ENCODE results near the gene TREM2.

The TREM2 gene

DNA sequence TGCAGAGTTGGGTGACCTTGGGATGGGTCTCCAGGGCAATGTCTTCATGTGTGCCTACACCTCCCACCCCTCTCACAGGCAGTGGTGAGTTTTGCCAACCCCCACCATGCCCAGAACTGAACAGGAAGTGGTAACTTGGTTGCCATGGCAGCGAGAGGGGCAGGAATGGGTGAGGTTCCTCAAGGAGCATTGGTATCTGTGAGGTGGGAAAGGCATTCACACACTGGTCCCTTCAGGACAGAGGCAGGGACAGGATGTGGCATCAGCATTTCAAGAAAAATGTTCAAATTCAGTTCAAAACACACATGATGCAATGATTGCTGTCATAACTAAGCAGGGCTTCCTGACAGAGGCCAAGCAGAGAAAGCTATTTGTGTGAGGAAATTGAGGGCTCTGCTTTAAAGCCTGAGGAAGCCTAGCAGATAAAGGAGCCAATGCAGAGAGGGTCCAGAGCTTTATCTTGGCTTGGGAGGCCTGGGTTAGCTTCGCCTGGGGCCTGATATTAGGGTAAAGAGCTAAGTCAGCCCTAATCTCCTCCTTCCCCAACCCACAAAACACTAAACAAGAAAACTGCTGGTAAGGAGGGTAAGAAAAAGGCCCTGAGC, 37.5 kb upstream of the TREM2 start:
- TF ChIP-seq, protein P1, sequence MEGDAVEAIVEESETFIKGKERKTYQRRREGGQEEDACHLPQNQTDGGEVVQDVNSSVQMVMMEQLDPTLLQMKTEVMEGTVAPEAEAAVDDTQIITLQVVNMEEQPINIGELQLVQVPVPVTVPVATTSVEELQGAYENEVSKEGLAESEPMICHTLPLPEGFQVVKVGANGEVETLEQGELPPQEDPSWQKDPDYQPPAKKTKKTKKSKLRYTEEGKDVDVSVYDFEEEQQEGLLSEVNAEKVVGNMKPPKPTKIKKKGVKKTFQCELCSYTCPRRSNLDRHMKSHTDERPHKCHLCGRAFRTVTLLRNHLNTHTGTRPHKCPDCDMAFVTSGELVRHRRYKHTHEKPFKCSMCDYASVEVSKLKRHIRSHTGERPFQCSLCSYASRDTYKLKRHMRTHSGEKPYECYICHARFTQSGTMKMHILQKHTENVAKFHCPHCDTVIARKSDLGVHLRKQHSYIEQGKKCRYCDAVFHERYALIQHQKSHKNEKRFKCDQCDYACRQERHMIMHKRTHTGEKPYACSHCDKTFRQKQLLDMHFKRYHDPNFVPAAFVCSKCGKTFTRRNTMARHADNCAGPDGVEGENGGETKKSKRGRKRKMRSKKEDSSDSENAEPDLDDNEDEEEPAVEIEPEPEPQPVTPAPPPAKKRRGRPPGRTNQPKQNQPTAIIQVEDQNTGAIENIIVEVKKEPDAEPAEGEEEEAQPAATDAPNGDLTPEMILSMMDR (conservative IDR thresholded peaks at IDR 0.05; ENCODE audit: low read length): no peak
- H3K4me3 ChIP-seq (ENCODE audit: low read length): no peak overlapping the region
- DNase-seq (ENCODE audit: low read depth): peak; percentile 69

DNA sequence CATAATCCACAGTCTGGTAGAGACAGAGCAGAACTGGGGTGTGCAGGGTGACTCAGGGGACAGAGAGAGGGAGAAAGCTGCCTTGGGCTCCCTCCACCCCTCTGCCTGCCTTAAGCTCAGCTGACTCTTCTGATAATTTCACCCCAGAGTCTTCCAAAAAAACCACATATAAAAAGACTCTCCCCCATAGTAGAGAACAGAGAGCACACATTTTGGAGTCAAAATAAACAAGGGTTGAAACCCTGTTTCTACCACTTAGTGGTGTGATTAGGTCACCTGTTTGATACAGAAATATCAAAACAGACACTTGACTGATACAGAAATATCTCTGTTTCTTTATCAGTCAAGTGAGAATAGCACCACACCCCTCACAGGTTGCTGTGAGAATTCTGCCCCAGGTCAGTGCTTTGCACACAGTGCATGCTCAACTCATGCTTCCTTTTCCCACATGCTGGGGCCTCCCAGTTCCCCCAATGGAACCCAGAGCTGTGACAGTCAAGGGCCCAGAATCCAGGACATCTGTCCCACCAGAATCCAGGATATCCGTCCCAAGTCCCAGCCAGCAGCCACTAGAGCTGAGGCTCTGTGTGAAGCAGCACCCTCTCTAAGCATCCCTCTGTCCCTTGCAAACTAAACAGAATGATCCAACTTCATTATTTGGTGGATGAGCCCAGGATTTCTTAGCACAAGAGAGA, 36.8 kb upstream of the TREM2 start:
- H3K4me3 ChIP-seq (ENCODE audit: low read length): no peak overlapping the region

DNA sequence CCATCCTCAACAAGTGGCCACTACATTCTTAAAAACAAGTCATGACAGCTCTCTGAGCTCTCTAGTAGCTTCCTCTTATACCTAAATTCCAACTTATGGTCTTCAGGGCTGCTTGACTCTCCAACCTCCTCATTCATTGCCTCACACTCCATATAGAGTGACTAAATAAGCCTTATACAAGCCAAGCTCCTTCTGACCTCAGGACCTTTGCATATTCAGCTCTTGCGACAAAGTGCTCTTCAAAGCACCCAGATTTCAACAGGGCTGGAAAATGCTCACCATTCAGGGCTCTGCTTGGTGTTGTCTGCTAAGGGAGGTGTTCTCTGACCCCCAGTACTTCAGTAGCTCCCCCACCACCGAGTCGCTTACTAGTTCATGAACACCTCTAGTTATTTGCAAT, 34.3 kb upstream of the TREM2 start:
- no peak overlapping the region for H3K4me3 ChIP-seq (ENCODE audit: low read length)
- DNase-seq (ENCODE audit: low read depth): no peak
- TF ChIP-seq, protein P1 (conservative IDR thresholded peaks at IDR 0.05; ENCODE audit: low read length): no peak

More for the DNA sequence above, 36.8 kb upstream of the TREM2 start:
- DNase-seq (ENCODE audit: low read depth): no peak
- TF ChIP-seq, protein P1 (conservative IDR thresholded peaks at IDR 0.05; ENCODE audit: low read length): no peak

DNA sequence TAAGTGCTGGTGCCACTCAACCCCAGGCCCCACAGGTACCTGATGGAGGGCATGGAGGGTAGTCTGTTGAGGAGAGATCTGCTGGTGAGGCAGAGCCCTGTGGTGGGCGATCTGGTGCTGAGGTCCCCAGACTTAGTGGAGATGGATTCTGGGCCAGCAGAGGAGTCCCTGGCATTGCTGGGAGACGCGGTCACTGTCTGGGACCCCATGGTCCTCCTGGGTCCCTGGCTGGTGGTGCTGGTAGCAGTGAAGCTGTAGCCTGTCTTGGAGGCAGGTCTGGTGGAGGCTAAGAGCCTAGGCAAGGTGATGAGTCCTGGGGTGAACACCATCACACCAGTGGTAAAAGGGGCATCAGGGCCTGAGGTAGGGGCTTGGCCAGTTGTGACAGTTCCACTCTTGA, 31.5 kb upstream of the TREM2 start:
- H3K4me3 ChIP-seq (ENCODE audit: low read length): no peak overlapping the region
- DNase-seq (ENCODE audit: low read depth): no peak
- TF ChIP-seq, protein P1 (conservative IDR thresholded peaks at IDR 0.05; ENCODE audit: low read length): no peak

DNA sequence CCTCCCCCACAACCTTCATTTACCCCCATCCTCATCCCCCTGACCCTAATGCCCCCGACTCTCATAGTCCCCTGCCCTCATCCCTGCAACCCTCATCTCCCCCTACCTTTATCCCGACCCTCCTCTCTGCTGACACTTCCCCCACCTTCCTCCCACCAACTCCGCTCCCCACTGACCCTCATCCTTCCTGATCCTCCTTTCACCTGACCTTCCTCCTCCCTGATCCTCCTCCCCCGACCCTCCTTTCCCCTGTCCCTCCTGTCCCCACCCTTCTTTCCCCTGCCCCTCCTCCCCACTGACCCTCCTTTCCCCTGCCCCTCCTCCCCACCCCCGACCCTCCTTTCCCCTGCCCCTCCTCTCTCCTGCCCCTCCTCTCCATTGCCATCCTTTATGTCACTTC, 31.0 kb upstream of the TREM2 start:
- no peak for DNase-seq (ENCODE audit: low read depth)
- H3K4me3 ChIP-seq (ENCODE audit: low read length): no peak overlapping the region
- TF ChIP-seq, protein P1 (conservative IDR thresholded peaks at IDR 0.05; ENCODE audit: low read length): no peak

DNA sequence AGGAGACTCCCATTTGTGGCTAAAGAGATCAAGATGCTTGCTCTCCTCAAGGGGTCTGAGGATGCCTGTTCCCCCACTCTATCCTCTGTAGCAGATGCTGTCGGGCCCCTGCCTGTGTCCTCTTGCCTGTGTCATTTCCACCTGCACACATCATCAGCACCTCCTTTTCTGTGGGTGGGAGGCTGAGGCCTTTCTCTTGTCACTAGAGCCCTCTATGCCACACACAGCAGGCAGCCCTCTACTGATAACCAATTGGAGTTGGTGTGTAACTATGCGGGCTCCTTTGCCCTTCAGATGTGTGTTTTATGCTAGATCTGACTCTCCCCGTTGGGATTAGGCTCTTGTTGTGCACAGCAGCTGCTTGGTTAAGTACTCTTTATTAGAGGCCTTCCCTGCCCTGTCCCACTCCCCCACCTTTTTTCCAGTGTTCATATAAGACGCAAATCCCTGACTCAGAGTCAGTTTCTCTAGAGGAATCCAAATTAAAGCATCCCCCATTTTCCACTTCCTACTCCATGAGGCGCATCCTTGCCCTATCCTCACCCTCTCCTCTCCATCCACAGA, 30.3 kb upstream of the TREM2 start:
- no peak overlapping the region for H3K4me3 ChIP-seq (ENCODE audit: low read length)
- DNase-seq (ENCODE audit: low read depth): no peak
- TF ChIP-seq, protein P1 (conservative IDR thresholded peaks at IDR 0.05; ENCODE audit: low read length): no peak

DNA sequence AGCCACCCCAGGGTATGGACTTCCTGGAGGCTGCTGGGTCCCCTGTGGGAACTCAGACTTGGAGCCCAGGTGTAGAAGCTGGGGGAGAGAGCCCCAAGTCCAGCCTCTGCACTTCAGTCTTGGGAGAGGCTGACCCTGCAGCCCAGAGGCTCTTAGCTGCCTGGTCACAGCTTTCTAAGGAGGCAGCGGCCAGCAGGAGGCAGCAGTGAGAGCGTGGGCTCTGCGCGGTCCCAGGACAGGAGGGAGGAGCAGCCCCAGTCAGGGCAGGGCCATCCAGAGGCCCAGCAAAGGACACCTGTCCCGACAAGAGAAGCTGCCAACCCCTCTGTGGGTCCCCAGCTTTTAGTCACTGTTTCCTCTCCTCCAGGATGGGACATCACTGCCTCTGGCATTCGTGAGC, 28.7 kb upstream of the TREM2 start:
- DNase-seq (ENCODE audit: low read depth): no peak
- TF ChIP-seq, protein P1 (conservative IDR thresholded peaks at IDR 0.05; ENCODE audit: low read length): peak; percentile 28
- no peak overlapping the region for H3K4me3 ChIP-seq (ENCODE audit: low read length)

All from AG10803 (cell line).